ENCODE data around the gene FCHO1. TPM values are rescaled to one million over a fixed set of nuclear protein-coding genes. Genes with fewer than 3 reads are reported as not detected.

FCHO1 gene
- total RNA-seq, 2 experiments from 2014 or later = 36.9 to 38.3 TPM

GRCh38 chr19:17758515-17758914 lies 7.2 kb downstream of the FCHO1 start:
- H3K27me3 Mint-ChIP-seq = no peaks in the 10 kb centered on the region
- peaks cover 38% of the 10 kb centered on the region for H3K4me1 Mint-ChIP-seq (ENCODE audit: low read depth)
- POLR2A ChIA-PET = interaction anchor here (1.1 kb wide), 1 partner anchor 28 kb away, joined by 3 read pairs; no protein-coding TSS in a partner anchor
- ATAC-seq (no peak), DNase-seq (no peak)
- H3K4me3 Mint-ChIP-seq = no peak overlapping the region
- CTCF ChIA-PET = no interaction called here
- H3K36me3 Mint-ChIP-seq (ENCODE audit: low read depth) = peaks cover 45% of the 10 kb centered on the region
- TF ChIP-seq CTCF (IDR thresholded peaks at IDR 0.05) = no peak
- H3K27ac Mint-ChIP-seq = no peak overlapping the region
- intact Hi-C loops (cut with micrococcal nuclease) = no loop called here
- no peaks in the 10 kb centered on the region for H3K9me3 Mint-ChIP-seq

- intact Hi-C loops (cut with micrococcal nuclease) = no loop called here
- CTCF ChIA-PET = interaction anchor here (1.2 kb wide), 1 partner anchor 19 kb away, joined by 3 read pairs; no protein-coding TSS in a partner anchor
- ATAC-seq = no peak
- H3K9me3 Mint-ChIP-seq = no peaks in the 10 kb centered on the region
- no peak for TF ChIP-seq CTCF (IDR thresholded peaks at IDR 0.05)
- no peak overlapping the region for H3K4me3 Mint-ChIP-seq
- no peaks in the 10 kb centered on the region for H3K27me3 Mint-ChIP-seq
- POLR2A ChIA-PET = interaction anchor here (0.6 to 1.5 kb wide), 2 partner anchors 41 to 68 kb away, joined by 3 to 4 read pairs; no protein-coding TSS in a partner anchor
- no peak for DNase-seq
- H3K4me1 Mint-ChIP-seq (ENCODE audit: low read depth) = peaks cover 20% of the 10 kb centered on the region
- H3K27ac Mint-ChIP-seq = no peak overlapping the region
- peaks cover 47% of the 10 kb centered on the region for H3K36me3 Mint-ChIP-seq (ENCODE audit: low read depth)
Observed at GRCh38 chr19:17761148-17761547, 9.9 kb downstream of the FCHO1 start.

- ATAC-seq = peak; percentile 47
- CTCF ChIA-PET = interaction anchor here (0.7 to 1.9 kb wide), 4 partner anchors 12 to 267 kb away, joined by 3 to 5 read pairs (median 4); no protein-coding TSS in a partner anchor
- POLR2A ChIA-PET = interaction anchor here (0.5 to 1.3 kb wide), 6 partner anchors 12 to 1538 kb away, joined by 3 to 4 read pairs (median 3); no protein-coding TSS in a partner anchor
Observed at GRCh38 chr19:17762505-17763229, 11.4 kb downstream of the FCHO1 start.

GRCh38 chr19:17764348-17764747 lies 13.1 kb downstream of the FCHO1 start:
- Mint-ChIP-seq H3K4me1 (ENCODE audit: low read depth) (peaks cover 10% of the 10 kb centered on the region), H3K36me3 (ENCODE audit: low read depth) (peaks cover 38% of the 10 kb centered on the region), H3K27ac (no peak overlapping the region), H3K9me3 (no peaks in the 10 kb centered on the region), H3K4me3 (no peak overlapping the region), H3K27me3 (no peaks in the 10 kb centered on the region)
- ChIA-PET CTCF (interaction anchor here (0.8 to 1.1 kb wide), 2 partner anchors 10 to 95 kb away, joined by 3 to 4 read pairs; no protein-coding TSS in a partner anchor), POLR2A (interaction anchor here (0.7 to 1.3 kb wide), 4 partner anchors 13 to 49 kb away, joined by 3 to 4 read pairs (median 3); partner anchors contain the start of gene FCHO1)
- intact Hi-C loops (cut with micrococcal nuclease) = no loop called here
- no peak for ATAC-seq
- no peak for TF ChIP-seq CTCF (IDR thresholded peaks at IDR 0.05)
- no peak for DNase-seq

More at GRCh38 chr19:17762505-17763229, 11.4 kb downstream of the FCHO1 start:
- H3K27ac Mint-ChIP-seq = no peak overlapping the region
- H3K4me1 Mint-ChIP-seq (ENCODE audit: low read depth) = peaks cover 15% of the 10 kb centered on the region
- H3K27me3 Mint-ChIP-seq = no peaks in the 10 kb centered on the region
- intact Hi-C loops (cut with micrococcal nuclease) = no loop called here
- H3K36me3 Mint-ChIP-seq (ENCODE audit: low read depth) = peaks cover 42% of the 10 kb centered on the region
- peak; percentile 58 for DNase-seq
- H3K9me3 Mint-ChIP-seq = no peaks in the 10 kb centered on the region
- TF ChIP-seq CTCF (IDR thresholded peaks at IDR 0.05) = no peak
- H3K4me3 Mint-ChIP-seq = no peak overlapping the region

Measured in activated CD8-positive, alpha-beta T cell treated with anti-CD3 and anti-CD28 coated beads for 36 hours (primary cell).